ENCODE results near the gene ADSS1.

- TF ChIP-seq CTCF (IDR thresholded peaks at IDR 0.05 in 8 of 11, conservative IDR thresholded peaks at IDR 0.05 in 3 of 11): no peak
- no peak for TF ChIP-seq POLR2A (IDR thresholded peaks at IDR 0.05)
- no peak for TF ChIP-seq POLR2AphosphoS5 (IDR thresholded peaks at IDR 0.05)
These were observed 46.1 kb downstream of the ADSS1 start for GRCh38 chr14:104770072-104770579.
